ENCODE data around the gene RXRA. TPM values are rescaled to one million over a fixed set of nuclear protein-coding genes. Genes with fewer than 3 reads are reported as not detected.

Gene RXRA
- total and polyA plus RNA-seq, 4 donors = 41.5 to 116 (median 74.1) TPM

DNA sequence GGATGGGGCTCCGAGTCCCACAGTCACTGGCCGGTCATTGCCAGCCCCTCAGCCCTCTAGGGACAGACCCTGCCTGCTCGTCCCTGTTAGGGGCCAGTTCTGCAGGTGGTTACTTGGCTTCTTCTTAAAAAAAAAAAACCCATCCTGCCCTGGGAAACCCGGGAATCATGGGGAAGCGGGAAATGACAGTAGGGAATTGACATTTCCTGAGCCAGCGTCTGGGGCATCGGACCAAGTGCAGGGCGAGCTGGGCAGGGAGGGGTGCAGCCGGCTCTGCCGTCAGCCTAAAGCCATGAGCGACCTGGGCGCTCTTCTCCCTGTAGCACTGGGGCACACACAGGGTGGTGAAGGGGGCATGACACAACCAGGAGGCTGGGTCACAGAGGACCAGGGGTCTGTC, 66.6 kb downstream of the RXRA start:
- Histone ChIP-seq H3K9ac (ENCODE audit: low read depth in 1 of 2, low read length in 2 of 2) (no peak overlapping the region), H3K27me3 (ENCODE audit: control insufficient read depth in 4 of 4, insufficient read depth in 4 of 4, low read length in 3 of 4) (no peaks in the 10 kb centered on the region), H3K4me3 (ENCODE audit: low read depth in 1 of 3, low read length in 3 of 3) (no peak overlapping the region), H3K9me3 (ENCODE audit: control insufficient read depth in 4 of 4, low read length in 3 of 4) (no peaks in the 10 kb centered on the region), H3K36me3 (ENCODE audit: control insufficient read depth in 4 of 4, insufficient read depth in 3 of 4, low read depth in 1 of 4, low read length in 3 of 4) (peaks cover 0 to 9% (median 1%) of the 10 kb centered on the region in 4 donors), H3K4me1 (ENCODE audit: control insufficient read depth in 4 of 4, insufficient read depth in 4 of 4, low read length in 3 of 4) (peaks cover 35 to 88% (median 58%) of the 10 kb centered on the region in 4 donors), H3K27ac (ENCODE audit: low read depth in 1 of 2, low read length in 2 of 2) (peak overlapping the region; percentile 11 to 42)
- no peak for DNase-seq (ENCODE audit: low spot score)
- TF ChIP-seq TAF1 (conservative IDR thresholded peaks at IDR 0.05) (no peak), SP1 (IDR thresholded peaks at IDR 0.05) (no peak), RXRA (IDR thresholded peaks at IDR 0.05) (no peak), NR2F2 (IDR thresholded peaks at IDR 0.05) (no peak), FOXA1 (IDR thresholded peaks at IDR 0.05) (no peak), FOXA2 (IDR thresholded peaks at IDR 0.05) (no peak), JUND (IDR thresholded peaks at IDR 0.05) (no peak)
- TF ChIP-seq, protein P1, sequence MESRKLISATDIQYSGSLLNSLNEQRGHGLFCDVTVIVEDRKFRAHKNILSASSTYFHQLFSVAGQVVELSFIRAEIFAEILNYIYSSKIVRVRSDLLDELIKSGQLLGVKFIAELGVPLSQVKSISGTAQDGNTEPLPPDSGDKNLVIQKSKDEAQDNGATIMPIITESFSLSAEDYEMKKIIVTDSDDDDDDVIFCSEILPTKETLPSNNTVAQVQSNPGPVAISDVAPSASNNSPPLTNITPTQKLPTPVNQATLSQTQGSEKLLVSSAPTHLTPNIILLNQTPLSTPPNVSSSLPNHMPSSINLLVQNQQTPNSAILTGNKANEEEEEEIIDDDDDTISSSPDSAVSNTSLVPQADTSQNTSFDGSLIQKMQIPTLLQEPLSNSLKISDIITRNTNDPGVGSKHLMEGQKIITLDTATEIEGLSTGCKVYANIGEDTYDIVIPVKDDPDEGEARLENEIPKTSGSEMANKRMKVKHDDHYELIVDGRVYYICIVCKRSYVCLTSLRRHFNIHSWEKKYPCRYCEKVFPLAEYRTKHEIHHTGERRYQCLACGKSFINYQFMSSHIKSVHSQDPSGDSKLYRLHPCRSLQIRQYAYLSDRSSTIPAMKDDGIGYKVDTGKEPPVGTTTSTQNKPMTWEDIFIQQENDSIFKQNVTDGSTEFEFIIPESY (IDR thresholded peaks at IDR 0.05) = no peak
- TF ChIP-seq, protein P2, sequence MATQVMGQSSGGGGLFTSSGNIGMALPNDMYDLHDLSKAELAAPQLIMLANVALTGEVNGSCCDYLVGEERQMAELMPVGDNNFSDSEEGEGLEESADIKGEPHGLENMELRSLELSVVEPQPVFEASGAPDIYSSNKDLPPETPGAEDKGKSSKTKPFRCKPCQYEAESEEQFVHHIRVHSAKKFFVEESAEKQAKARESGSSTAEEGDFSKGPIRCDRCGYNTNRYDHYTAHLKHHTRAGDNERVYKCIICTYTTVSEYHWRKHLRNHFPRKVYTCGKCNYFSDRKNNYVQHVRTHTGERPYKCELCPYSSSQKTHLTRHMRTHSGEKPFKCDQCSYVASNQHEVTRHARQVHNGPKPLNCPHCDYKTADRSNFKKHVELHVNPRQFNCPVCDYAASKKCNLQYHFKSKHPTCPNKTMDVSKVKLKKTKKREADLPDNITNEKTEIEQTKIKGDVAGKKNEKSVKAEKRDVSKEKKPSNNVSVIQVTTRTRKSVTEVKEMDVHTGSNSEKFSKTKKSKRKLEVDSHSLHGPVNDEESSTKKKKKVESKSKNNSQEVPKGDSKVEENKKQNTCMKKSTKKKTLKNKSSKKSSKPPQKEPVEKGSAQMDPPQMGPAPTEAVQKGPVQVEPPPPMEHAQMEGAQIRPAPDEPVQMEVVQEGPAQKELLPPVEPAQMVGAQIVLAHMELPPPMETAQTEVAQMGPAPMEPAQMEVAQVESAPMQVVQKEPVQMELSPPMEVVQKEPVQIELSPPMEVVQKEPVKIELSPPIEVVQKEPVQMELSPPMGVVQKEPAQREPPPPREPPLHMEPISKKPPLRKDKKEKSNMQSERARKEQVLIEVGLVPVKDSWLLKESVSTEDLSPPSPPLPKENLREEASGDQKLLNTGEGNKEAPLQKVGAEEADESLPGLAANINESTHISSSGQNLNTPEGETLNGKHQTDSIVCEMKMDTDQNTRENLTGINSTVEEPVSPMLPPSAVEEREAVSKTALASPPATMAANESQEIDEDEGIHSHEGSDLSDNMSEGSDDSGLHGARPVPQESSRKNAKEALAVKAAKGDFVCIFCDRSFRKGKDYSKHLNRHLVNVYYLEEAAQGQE (IDR thresholded peaks at IDR 0.05) = no peak
- TF ChIP-seq, protein P3, sequence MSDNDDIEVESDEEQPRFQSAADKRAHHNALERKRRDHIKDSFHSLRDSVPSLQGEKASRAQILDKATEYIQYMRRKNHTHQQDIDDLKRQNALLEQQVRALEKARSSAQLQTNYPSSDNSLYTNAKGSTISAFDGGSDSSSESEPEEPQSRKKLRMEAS (IDR thresholded peaks at IDR 0.05) = no peak
- WGBS = 80% methylated on average over 12 of the region's 12 CpGs

DNA sequence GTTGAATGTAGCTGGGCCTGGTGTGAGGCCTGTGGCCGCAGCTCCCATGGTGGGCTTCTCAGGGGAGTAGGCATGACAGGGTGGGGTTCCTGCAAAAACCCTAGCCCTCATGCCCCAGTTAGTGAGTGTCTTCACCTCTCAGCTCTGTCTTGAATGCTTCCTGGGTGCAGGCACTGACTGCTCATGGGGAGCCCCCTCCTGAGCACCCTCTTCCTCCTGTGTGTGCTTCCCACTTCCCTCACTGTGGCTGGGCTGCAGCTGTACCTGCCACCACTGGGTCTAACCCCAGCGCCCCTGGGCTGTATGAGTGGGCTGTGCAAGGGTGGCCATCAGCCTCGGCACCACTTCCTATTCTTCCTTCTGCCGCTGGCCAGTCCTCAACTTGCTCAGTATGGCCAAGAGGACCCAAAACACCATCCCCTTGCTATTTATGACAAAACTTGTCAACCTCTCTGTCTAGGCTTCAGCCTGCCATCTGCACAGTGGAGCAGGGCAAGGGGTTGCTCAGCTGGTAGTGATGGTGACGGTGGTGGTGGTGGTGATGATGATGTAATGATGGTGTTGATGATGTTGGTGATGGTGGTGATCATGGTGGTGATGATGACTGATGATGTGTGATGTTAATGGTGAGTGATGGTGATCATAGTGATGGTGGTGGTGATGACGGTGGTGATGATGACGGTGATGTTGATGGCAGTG, 67.5 kb downstream of the RXRA start:
- Histone ChIP-seq H3K27me3 (ENCODE audit: control insufficient read depth in 4 of 4, insufficient read depth in 4 of 4, low read length in 3 of 4) (no peaks in the 10 kb centered on the region), H3K4me3 (ENCODE audit: low read depth in 1 of 3, low read length in 3 of 3) (no peak overlapping the region), H3K36me3 (ENCODE audit: control insufficient read depth in 4 of 4, insufficient read depth in 3 of 4, low read depth in 1 of 4, low read length in 3 of 4) (peaks cover 0 to 9% (median 1%) of the 10 kb centered on the region in 4 donors), H3K27ac (ENCODE audit: low read depth in 1 of 2, low read length in 2 of 2) (no peak overlapping the region), H3K9me3 (ENCODE audit: control insufficient read depth in 4 of 4, low read length in 3 of 4) (no peaks in the 10 kb centered on the region), H3K4me1 (ENCODE audit: control insufficient read depth in 4 of 4, insufficient read depth in 4 of 4, low read length in 3 of 4) (peaks cover 30 to 84% (median 50%) of the 10 kb centered on the region in 4 donors), H3K9ac (ENCODE audit: low read depth in 1 of 2, low read length in 2 of 2) (no peak overlapping the region)
- WGBS = 93% methylated on average over 7 of the region's 7 CpGs
- DNase-seq (ENCODE audit: low spot score) = no peak
- TF ChIP-seq NR2F2 (IDR thresholded peaks at IDR 0.05) (no peak), TAF1 (conservative IDR thresholded peaks at IDR 0.05) (no peak), EGR1 (IDR thresholded peaks at IDR 0.05; ENCODE audit: low read depth in 2 of 2) (no peak), GABPA (IDR thresholded peaks at IDR 0.05 in 1 of 2, conservative IDR thresholded peaks at IDR 0.05 in 1 of 2) (no peak), HNF4G (IDR thresholded peaks at IDR 0.05) (no peak)
- TF ChIP-seq, protein P2 (IDR thresholded peaks at IDR 0.05) = no peak
- TF ChIP-seq, protein P4, sequence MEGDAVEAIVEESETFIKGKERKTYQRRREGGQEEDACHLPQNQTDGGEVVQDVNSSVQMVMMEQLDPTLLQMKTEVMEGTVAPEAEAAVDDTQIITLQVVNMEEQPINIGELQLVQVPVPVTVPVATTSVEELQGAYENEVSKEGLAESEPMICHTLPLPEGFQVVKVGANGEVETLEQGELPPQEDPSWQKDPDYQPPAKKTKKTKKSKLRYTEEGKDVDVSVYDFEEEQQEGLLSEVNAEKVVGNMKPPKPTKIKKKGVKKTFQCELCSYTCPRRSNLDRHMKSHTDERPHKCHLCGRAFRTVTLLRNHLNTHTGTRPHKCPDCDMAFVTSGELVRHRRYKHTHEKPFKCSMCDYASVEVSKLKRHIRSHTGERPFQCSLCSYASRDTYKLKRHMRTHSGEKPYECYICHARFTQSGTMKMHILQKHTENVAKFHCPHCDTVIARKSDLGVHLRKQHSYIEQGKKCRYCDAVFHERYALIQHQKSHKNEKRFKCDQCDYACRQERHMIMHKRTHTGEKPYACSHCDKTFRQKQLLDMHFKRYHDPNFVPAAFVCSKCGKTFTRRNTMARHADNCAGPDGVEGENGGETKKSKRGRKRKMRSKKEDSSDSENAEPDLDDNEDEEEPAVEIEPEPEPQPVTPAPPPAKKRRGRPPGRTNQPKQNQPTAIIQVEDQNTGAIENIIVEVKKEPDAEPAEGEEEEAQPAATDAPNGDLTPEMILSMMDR (IDR thresholded peaks at IDR 0.05; ENCODE audit: low read depth, low read length, missing input control) = no peak
- TF ChIP-seq, protein P3 (IDR thresholded peaks at IDR 0.05) = no peak
- TF ChIP-seq, protein P1 (IDR thresholded peaks at IDR 0.05) = no peak
